H1 (cell line): ENCODE results near the gene MYL6. TPM values are rescaled to one million over a fixed set of nuclear protein-coding genes. Genes with fewer than 3 reads are reported as not detected.

Experiments used
- ASH2L ChIP-seq: fragments of 200-600, 300-600 bp; sonication (generic); IDR thresholded peaks from one replicate; pipeline ENCODE4 v1.7.1; 2017; ENCODE audit warnings: low read length
- CBX5 ChIP-seq: fragments of 300-800, 300-1000 bp; sonication (generic); IDR thresholded peaks from 2 replicates; pipeline ENCODE4 v1.7.1; 2016; ENCODE audit warnings: antibody characterized with exemption, low read length, low read depth
- CREB1 ChIP-seq: IDR thresholded peaks from 2 replicates; pipeline ENCODE4 v1.6.1; 2012; ENCODE audit warnings: inconsistent platforms
- FOSL1 ChIP-seq: IDR thresholded peaks from 2 replicates; pipeline ENCODE4 v1.6.1; 2011; ENCODE audit warnings: mild to moderate bottlenecking, low read depth, low read length, moderate library complexity; ENCODE audit not compliant: insufficient read depth
- GTF2F1 ChIP-seq: IDR thresholded peaks from 2 replicates; pipeline ENCODE4 v1.6.1; 2012; ENCODE audit warnings: low read depth, low read length, improper control_type of control experiment, borderline replicate concordance
- HDAC6 ChIP-seq: IDR thresholded peaks from one replicate; pipeline ENCODE4 v1.7.1; 2012; ENCODE audit warnings: low read depth, mild to moderate bottlenecking, inconsistent platforms, low read length, moderate library complexity
- JUN ChIP-seq: IDR thresholded peaks from 2 replicates; pipeline ENCODE4 v1.6.1; 2011; ENCODE audit warnings: low read depth, mild to moderate bottlenecking, improper control_type of control experiment, low read length
- JUND ChIP-seq: IDR thresholded peaks from 2 replicates; pipeline ENCODE4 v1.6.1; 2011; ENCODE audit warnings: mild to moderate bottlenecking, improper control_type of control experiment, low read length
- KDM1A ChIP-seq: fragments of 200-600, 300-600 bp; sonication (generic); IDR thresholded peaks from 2 replicates; pipeline ENCODE4 v1.7.1; 2016; ENCODE audit warnings: mild to moderate bottlenecking, low read length, borderline replicate concordance
- KDM4A ChIP-seq: IDR thresholded peaks from one replicate; pipeline ENCODE4 v1.7.1; 2012; ENCODE audit warnings: low read depth, mild to moderate bottlenecking, moderate library complexity, low read length, inconsistent platforms; ENCODE audit not compliant: severe bottlenecking
- KDM5A ChIP-seq: fragments of 200-600 bp; IDR thresholded peaks from 2 replicates; pipeline ENCODE4 v1.7.1; 2012; ENCODE audit warnings: mild to moderate bottlenecking, low read length, inconsistent platforms, mixed read lengths
- MAFK ChIP-seq: IDR thresholded peaks from 2 replicates; pipeline ENCODE4 v1.6.1; 2012; ENCODE audit warnings: low read depth, mild to moderate bottlenecking, improper control_type of control experiment, low read length
- NANOG ChIP-seq: IDR thresholded peaks from 2 replicates; pipeline ENCODE4 v1.6.1; 2011; ENCODE audit warnings: low read length, low read depth, mild to moderate bottlenecking, inconsistent platforms; ENCODE audit not compliant: insufficient read depth, poor library complexity, severe bottlenecking
- NRF1 ChIP-seq: IDR thresholded peaks from 2 replicates; pipeline ENCODE4 v1.6.1; 2011; ENCODE audit warnings: mild to moderate bottlenecking, low read depth, low read length, improper control_type of control experiment
- PHF8 ChIP-seq: fragments of 200-600 bp; sonication (generic); conservative IDR thresholded peaks from 2 replicates; pipeline ENCODE4 v1.7.1; 2012; ENCODE audit warnings: low read depth, mild to moderate bottlenecking, inconsistent platforms, low read length, moderate library complexity
- POLR2AphosphoS5 ChIP-seq: IDR thresholded peaks from 2 replicates; pipeline ENCODE4 v1.6.1; 2011; ENCODE audit warnings: low read depth, low read length
- POU5F1 ChIP-seq: IDR thresholded peaks from 2 replicates; pipeline ENCODE4 v1.6.1; 2011; ENCODE audit warnings: low read depth, mild to moderate bottlenecking, low read length, moderate library complexity
- RNF2 ChIP-seq: fragments of 200-900, 300-1000 bp; sonication (generic); IDR thresholded peaks from 2 replicates; pipeline ENCODE4 v1.7.1; 2016; ENCODE audit warnings: borderline replicate concordance, low read depth, mild to moderate bottlenecking, antibody characterized with exemption, low read length; ENCODE audit not compliant: poor library complexity, severe bottlenecking; ENCODE audit errors: missing control alignments
- SIN3A ChIP-seq, 2 experiments: IDR thresholded peaks in 1 of 2; conservative IDR thresholded peaks in 1 of 2; 2 replicates each; pipeline ENCODE4 v1.6.1; 2011 to 2012; ENCODE audit warnings: low read length in 2 of 2, improper control_type of control experiment in 1 of 2, low read depth in 1 of 2, mild to moderate bottlenecking in 1 of 2
- TAF7 ChIP-seq: optimal IDR thresholded peaks from 2 replicates; pipeline ENCODE3; 2011; ENCODE audit warnings: low read depth, mild to moderate bottlenecking, inconsistent platforms, low read length, moderate library complexity, borderline replicate concordance
- YY1 ChIP-seq: IDR thresholded peaks from 2 replicates; pipeline ENCODE4 v1.6.1; 2011; ENCODE audit warnings: low read depth, mild to moderate bottlenecking, low read length
- ZNF274 ChIP-seq: IDR thresholded peaks from 2 replicates; pipeline ENCODE4 v1.7.0; 2012; ENCODE audit warnings: low read length, borderline replicate concordance; ENCODE audit errors: extremely low read depth
- polyA plus RNA-seq, 7 experiments: library from polyadenylated mRNA; depleted of rRNA in 3 of 7; stranded (reverse) in 5 of 7; unstranded in 2 of 7; fragments of >200 nt in 5 of 7; fragments of 200-250 nt in 2 of 7; gene quantifications; 1 replicate in 5 of 7; 2 replicates in 1 of 7; 4 replicates in 1 of 7; pipeline versions ENCODE4 v1.2.1 to v1.2.3, GENCODE V29; 2011 to 2013; ENCODE audit warnings: missing spikeins in 2 of 7, mixed read lengths in 2 of 7
- total RNA-seq: library from RNA; stranded (reverse); fragmentation: NEBNext Ultra II Directional; extraction: Animal tissue kit (Norgen Biotek cat#: 25700); gene quantifications from 2 replicates; pipeline ENCODE4 v1.2.1, GENCODE V29; 2021
- TF ChIP-seq, protein P1 (sequence below): IDR thresholded peaks from 2 replicates; pipeline ENCODE4 v1.6.1; 2011; ENCODE audit warnings: low read length, improper control_type of control experiment

MYL6 gene
- total and polyA plus RNA-seq, 2 of the 8 experiments (the other 6 are each of a cell fraction or from before 2014, with no cell fraction given), result 1,130 to 2,279 TPM

DNA sequence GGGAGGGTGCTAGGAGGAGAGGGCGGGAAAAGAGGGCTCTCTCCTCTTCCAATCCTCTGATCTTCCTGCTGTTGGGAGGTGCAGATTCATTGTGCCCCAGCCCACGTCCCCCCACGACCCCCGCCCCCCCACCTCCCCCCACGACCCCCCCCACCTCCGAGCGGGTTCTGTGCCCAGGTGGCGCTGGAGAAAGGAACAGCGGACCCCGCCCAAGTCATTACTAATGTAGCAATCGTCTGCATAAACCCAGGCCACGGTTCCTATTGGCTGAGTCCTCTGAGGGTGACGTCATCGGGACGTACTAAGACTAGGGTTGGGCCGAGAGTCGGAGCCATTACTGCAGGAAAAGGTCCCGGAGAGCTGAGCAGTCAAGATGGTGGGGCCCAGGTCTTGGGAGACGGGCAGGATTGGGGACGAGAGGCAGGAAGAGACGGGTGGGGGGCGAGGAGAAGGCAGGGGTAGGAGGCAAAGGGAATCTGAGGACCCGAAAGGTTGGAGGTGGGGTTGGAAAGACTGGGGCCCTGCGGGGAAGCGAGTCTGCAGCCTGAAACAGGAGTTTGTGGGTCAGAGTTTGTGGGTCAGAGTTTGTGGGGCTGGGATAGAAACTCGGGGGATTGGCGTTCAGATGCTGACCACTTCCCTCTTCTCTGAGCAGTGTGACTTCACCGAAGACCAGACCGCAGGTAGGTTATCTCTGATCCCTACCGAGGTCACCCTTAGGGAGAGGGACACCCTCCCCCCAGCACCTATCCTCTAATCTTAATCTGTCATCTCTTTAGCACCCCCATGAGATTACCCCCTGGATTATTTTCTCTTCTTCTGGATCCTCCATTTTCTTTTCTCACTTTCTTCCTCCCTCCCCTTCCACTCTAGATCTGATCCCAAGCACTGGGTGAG, at the start of gene MYL6 (continued):
- no peak for TF ChIP-seq MAFK
- no peak for TF ChIP-seq HDAC6
- TF ChIP-seq POLR2AphosphoS5, result peak; percentile 100
- no peak for TF ChIP-seq ASH2L
- TF ChIP-seq JUND, result peak; percentile 100
- TF ChIP-seq, protein P1, sequence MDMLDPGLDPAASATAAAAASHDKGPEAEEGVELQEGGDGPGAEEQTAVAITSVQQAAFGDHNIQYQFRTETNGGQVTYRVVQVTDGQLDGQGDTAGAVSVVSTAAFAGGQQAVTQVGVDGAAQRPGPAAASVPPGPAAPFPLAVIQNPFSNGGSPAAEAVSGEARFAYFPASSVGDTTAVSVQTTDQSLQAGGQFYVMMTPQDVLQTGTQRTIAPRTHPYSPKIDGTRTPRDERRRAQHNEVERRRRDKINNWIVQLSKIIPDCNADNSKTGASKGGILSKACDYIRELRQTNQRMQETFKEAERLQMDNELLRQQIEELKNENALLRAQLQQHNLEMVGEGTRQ, result no peak
- peak; percentile 93 for TF ChIP-seq YY1
- peak; percentile 98 for TF ChIP-seq TAF7
- peak; percentile 61 for TF ChIP-seq NANOG
- TF ChIP-seq JUN, result peak; percentile 98
- TF ChIP-seq PHF8, result peak; percentile 75
- no peak for TF ChIP-seq RNF2
- no peak for TF ChIP-seq POU5F1
- no peak for TF ChIP-seq KDM4A
- TF ChIP-seq ZNF274, result no peak
- no peak; the same call in 1 of the 2 replicates for TF ChIP-seq NRF1
- TF ChIP-seq GTF2F1, result peak; percentile 94
- no peak for TF ChIP-seq FOSL1
- TF ChIP-seq KDM5A, result peak; percentile 44; the same call in 1 of the 2 replicates
- TF ChIP-seq SIN3A (conservative IDR thresholded peaks at IDR 0.05 in 1 of 2, IDR thresholded peaks at IDR 0.05 in 1 of 2; ENCODE audit: low read depth in 1 of 2, low read length in 2 of 2), result no peak; a peak in 2 of 4 replicates
- no peak for TF ChIP-seq CBX5
- TF ChIP-seq KDM1A, result no peak
- TF ChIP-seq CREB1, result peak; percentile 92
